KMS-11 (cell line): ENCODE measurements around the gene SHB.
"Not testable (repeated sequence)": the region's sequence is repeated elsewhere in the genome, so short reads cannot be mapped to it uniquely, and the experiment has no call there.

Source experiments
- H2AFZ ChIP-seq: fragments of 200-600 bp; sonication (generic); 2 replicates; pipeline ENCODE4 v1.6.1; 2016; ENCODE audit warnings: antibody characterized with exemption, mixed run types, low read depth
- H3K27ac ChIP-seq: fragments of 200-600 bp; sonication (generic); 2 replicates; pipeline ENCODE4 v1.6.1; 2016; ENCODE audit warnings: mild to moderate bottlenecking, mixed run types
- H3K27me3 ChIP-seq: fragments of 200-600 bp; sonication (generic); 2 replicates; pipeline ENCODE4 v1.6.1; 2017; ENCODE audit warnings: mild to moderate bottlenecking, low read depth, mixed run types, moderate library complexity; ENCODE audit not compliant: insufficient read depth
- H3K36me3 ChIP-seq: fragments of 200-600 bp; sonication (generic); 2 replicates; pipeline ENCODE4 v1.6.1; 2017; ENCODE audit warnings: mild to moderate bottlenecking, mixed run types; ENCODE audit not compliant: insufficient read depth
- H3K4me1 ChIP-seq: fragments of 200-600 bp; sonication (generic); 2 replicates; pipeline ENCODE4 v1.6.1; 2016; ENCODE audit warnings: mild to moderate bottlenecking, low read depth, mixed run types; ENCODE audit not compliant: poor library complexity, severe bottlenecking
- H3K4me2 ChIP-seq: fragments of 200-600 bp; sonication (generic); 2 replicates; pipeline ENCODE4 v1.7.0; 2016; ENCODE audit warnings: mild to moderate bottlenecking, mixed run types
- H3K4me3 ChIP-seq: fragments of 200-600 bp; sonication (generic); IDR thresholded peaks from 2 replicates; pipeline ENCODE4 v1.6.1; 2017; ENCODE audit warnings: low read depth, low read length, mixed read lengths; ENCODE audit not compliant: insufficient read depth
- H3K79me2 ChIP-seq: fragments of 200-600 bp; sonication (generic); 2 replicates; pipeline ENCODE4 v1.6.1; 2016; ENCODE audit warnings: low read depth, mixed run types; ENCODE audit not compliant: insufficient read depth
- H3K9ac ChIP-seq: fragments of 200-600 bp; sonication (generic); 2 replicates; pipeline ENCODE4 v1.6.1; 2016; ENCODE audit warnings: mild to moderate bottlenecking, mixed run types
- H4K20me1 ChIP-seq: fragments of 200-600 bp; sonication (generic); 2 replicates; pipeline ENCODE4 v1.6.1; 2016; ENCODE audit warnings: mild to moderate bottlenecking, mixed run types; ENCODE audit not compliant: insufficient read depth
- TF ChIP-seq, protein P1 (sequence below): fragments of 200-600 bp; sonication (generic); conservative IDR thresholded peaks from 2 replicates; pipeline ENCODE4 v1.6.1; 2017; ENCODE audit warnings: low read depth, mild to moderate bottlenecking, antibody characterized with exemption, low read length, moderate library complexity, mixed read lengths

The SHB gene

GRCh38 chr9:37966412-37967013, 102.5 kb downstream of the SHB start:
- TF ChIP-seq, protein P1, sequence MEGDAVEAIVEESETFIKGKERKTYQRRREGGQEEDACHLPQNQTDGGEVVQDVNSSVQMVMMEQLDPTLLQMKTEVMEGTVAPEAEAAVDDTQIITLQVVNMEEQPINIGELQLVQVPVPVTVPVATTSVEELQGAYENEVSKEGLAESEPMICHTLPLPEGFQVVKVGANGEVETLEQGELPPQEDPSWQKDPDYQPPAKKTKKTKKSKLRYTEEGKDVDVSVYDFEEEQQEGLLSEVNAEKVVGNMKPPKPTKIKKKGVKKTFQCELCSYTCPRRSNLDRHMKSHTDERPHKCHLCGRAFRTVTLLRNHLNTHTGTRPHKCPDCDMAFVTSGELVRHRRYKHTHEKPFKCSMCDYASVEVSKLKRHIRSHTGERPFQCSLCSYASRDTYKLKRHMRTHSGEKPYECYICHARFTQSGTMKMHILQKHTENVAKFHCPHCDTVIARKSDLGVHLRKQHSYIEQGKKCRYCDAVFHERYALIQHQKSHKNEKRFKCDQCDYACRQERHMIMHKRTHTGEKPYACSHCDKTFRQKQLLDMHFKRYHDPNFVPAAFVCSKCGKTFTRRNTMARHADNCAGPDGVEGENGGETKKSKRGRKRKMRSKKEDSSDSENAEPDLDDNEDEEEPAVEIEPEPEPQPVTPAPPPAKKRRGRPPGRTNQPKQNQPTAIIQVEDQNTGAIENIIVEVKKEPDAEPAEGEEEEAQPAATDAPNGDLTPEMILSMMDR: no peak
- Histone ChIP-seq H4K20me1 (no peaks in the 10 kb centered on the region), H3K27me3 (no peaks in the 10 kb centered on the region), H2AFZ (no peak overlapping the region), H3K4me1 (no peaks in the 10 kb centered on the region), H3K36me3 (no peaks in the 10 kb centered on the region), H3K27ac (no peak overlapping the region), H3K9ac (no peak overlapping the region), H3K79me2 (no peaks in the 10 kb centered on the region), H3K4me2 (no peak overlapping the region), H3K4me3 (no peak overlapping the region)

DNA sequence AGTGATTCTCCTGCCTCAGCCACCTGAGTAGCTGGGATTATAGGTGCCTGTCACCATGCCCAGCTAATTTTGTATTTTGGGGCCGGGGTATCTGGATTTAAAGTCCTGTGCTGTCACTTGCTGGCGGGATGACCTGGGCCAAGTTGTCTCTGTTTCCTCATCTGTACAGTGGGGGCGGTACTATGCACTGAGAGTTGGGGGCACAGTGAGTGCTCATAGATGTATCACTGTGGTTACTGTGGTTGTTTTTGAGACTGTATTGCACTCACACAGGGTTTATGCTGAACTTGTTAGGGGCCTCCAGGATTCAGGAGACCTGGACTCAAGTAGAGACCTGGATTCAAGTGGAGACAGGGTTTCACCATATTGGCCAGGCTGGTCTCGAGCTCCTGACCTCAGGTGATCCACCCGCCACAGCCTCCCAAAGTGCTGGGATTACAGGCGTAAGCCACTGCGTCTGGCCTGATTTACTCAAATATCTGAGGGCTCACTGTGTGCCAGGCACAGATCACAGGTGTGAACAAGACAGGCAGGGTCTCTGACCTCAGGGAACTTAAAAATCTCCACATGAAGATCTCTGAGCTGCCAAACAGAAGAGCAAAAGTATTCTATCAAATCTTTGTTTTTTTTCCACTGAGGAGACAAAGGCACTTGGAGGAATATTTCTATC, 103.2 kb downstream of the SHB start:
- H3K4me1 ChIP-seq, H2AFZ ChIP-seq, H3K27ac ChIP-seq, H3K36me3 ChIP-seq, H3K79me2 ChIP-seq, H4K20me1 ChIP-seq, H3K27me3 ChIP-seq, H3K4me3 ChIP-seq, H3K9ac ChIP-seq, H3K4me2 ChIP-seq: not testable (repeated sequence)

- TF ChIP-seq, protein P1: no peak
- Histone ChIP-seq H3K4me3 (no peak overlapping the region), H3K4me2 (no peak overlapping the region), H2AFZ (no peak overlapping the region), H3K9ac (no peak overlapping the region), H4K20me1 (no peaks in the 10 kb centered on the region), H3K27ac (no peak overlapping the region), H3K79me2 (no peaks in the 10 kb centered on the region), H3K36me3 (no peaks in the 10 kb centered on the region), H3K27me3 (no peaks in the 10 kb centered on the region), H3K4me1 (no peaks in the 10 kb centered on the region)
Measured at GRCh38 chr9:37965116-37965515, 103.9 kb downstream of the SHB start.

DNA sequence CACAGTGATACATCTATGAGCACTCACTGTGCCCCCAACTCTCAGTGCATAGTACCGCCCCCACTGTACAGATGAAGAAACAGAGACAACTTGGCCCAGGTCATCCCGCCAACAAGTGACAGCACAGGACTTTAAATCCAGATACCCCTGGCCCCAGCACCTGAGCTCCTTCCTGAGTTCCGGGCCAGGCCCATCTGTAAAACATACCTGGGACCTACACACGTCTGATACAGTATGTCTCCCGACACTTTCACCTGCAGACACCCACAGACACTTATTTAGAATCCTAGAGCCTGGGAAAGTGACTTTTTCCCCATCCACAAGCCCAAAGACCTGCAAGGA, 104.3 kb downstream of the SHB start:
- Histone ChIP-seq H3K4me2 (no peak overlapping the region), H3K27ac (no peak overlapping the region), H3K9ac (no peak overlapping the region), H3K27me3 (no peaks in the 10 kb centered on the region), H3K79me2 (no peaks in the 10 kb centered on the region), H3K4me3 (no peak overlapping the region), H4K20me1 (no peaks in the 10 kb centered on the region), H3K36me3 (no peaks in the 10 kb centered on the region), H2AFZ (no peak overlapping the region), H3K4me1 (no peaks in the 10 kb centered on the region)
- TF ChIP-seq, protein P1: no peak
